T-cell (primary cell): ENCODE results near the gene LRRTM4. TPM values are rescaled to one million over a fixed set of nuclear protein-coding genes. Genes with fewer than 3 reads are reported as not detected.

ENCODE experiments used
- ATAC-seq, 4 experiments: fragments of 200-7000 bp in 3 of 4; fragments of 150-1000 bp in 1 of 4; cut with Tn5 transposase; replicated peaks in 1 of 4; 1 replicate in 3 of 4; 2 replicates in 1 of 4; pipeline ENCODE4 v1.10.0; 2021; ENCODE audit warnings: moderate library complexity in 3 of 4, mild to moderate bottlenecking in 2 of 4, moderate number of reproducible peaks in 1 of 4
- CTCF ChIA-PET, 2 donors: fragments of 300-600 bp; sonication (Branson Sonifier 250); formaldehyde crosslinking; loops; one replicate each; lab custom pipeline; 2022; ENCODE audit warnings: antibody characterized with exemption in 2 of 2; lab: Charles Lee
- POLR2A ChIA-PET, 2 donors: fragments of 300-600 bp; sonication (Branson Sonifier 250); formaldehyde crosslinking; loops; one replicate each; lab custom pipeline; 2022; ENCODE audit warnings: antibody characterized with exemption in 2 of 2; lab: Charles Lee
- DNase-seq, 35 experiments: peaks; one replicate each; pipeline versions ENCODE4 v3.0.0 to v3.0.0-alpha.2; 2013 to 2023
- H3K27ac ChIP-seq: one replicate; pipeline ENCODE4 v1.5.1; 2013; ENCODE audit warnings: low read length
- H3K27me3 ChIP-seq, 2 experiments: replicated peaks in 1 of 2; 1 replicate in 1 of 2; 2 replicates in 1 of 2; pipeline versions ENCODE4 v1.6.1 to v1.7.0; 2013; ENCODE audit warnings: low read length in 1 of 2, mixed read lengths in 1 of 2; ENCODE audit not compliant: control insufficient read depth in 2 of 2, insufficient read depth in 2 of 2; ENCODE audit errors: extremely low read depth in 1 of 2
- H3K36me3 ChIP-seq, 2 donors: 1 replicate in 1 of 2; 2 replicates in 1 of 2; pipeline versions ENCODE4 v1.6.1 to v1.7.0; 2013; ENCODE audit warnings: low read length in 1 of 2; ENCODE audit not compliant: control insufficient read depth in 2 of 2, insufficient read depth in 1 of 2; ENCODE audit errors: extremely low read depth in 1 of 2
- H3K4me1 ChIP-seq, 2 experiments: 1 replicate in 1 of 2; 2 replicates in 1 of 2; pipeline versions ENCODE4 v1.6.1 to v1.7.0; 2013; ENCODE audit warnings: low read length in 2 of 2, mixed read lengths in 1 of 2; ENCODE audit not compliant: insufficient read depth in 2 of 2, control insufficient read depth in 1 of 2; ENCODE audit errors: extremely low read depth in 1 of 2
- H3K4me3 ChIP-seq, 2 donors: 1 replicate in 1 of 2; 2 replicates in 1 of 2; pipeline versions ENCODE4 v1.5.1 to v1.7.0; 2013; ENCODE audit warnings: mild to moderate bottlenecking in 2 of 2, low read length in 1 of 2, moderate library complexity in 1 of 2; ENCODE audit not compliant: control insufficient read depth in 1 of 2; ENCODE audit errors: extremely low read depth in 1 of 2
- H3K9me3 ChIP-seq: 2 replicates; pipeline ENCODE4 v1.7.0; 2013
- H3K27ac Mint-ChIP-seq, 2 donors: one replicate each; pipeline ENCODE4 v1.8.0; 2020 to 2021; ENCODE audit warnings: mild to moderate bottlenecking in 2 of 2, mixed read lengths in 2 of 2
- H3K27me3 Mint-ChIP-seq, 2 donors: one replicate each; pipeline ENCODE4 v1.8.0; 2021 to 2022; ENCODE audit warnings: mixed read lengths in 2 of 2
- H3K36me3 Mint-ChIP-seq: one replicate; pipeline ENCODE4 v1.8.0; 2021; ENCODE audit warnings: mixed read lengths
- H3K4me1 Mint-ChIP-seq, 3 donors: one replicate each; pipeline ENCODE4 v1.8.0; 2020 to 2022; ENCODE audit warnings: mixed read lengths in 3 of 3, mild to moderate bottlenecking in 1 of 3
- H3K4me3 Mint-ChIP-seq, 3 donors: one replicate each; pipeline ENCODE4 v1.8.0; 2020 to 2022; ENCODE audit warnings: mild to moderate bottlenecking in 3 of 3, mixed read lengths in 3 of 3, moderate library complexity in 3 of 3
- H3K9me3 Mint-ChIP-seq, 3 donors: one replicate each; pipeline ENCODE4 v1.8.0; 2020 to 2022; ENCODE audit warnings: mixed read lengths in 3 of 3
- WGBS: methylation state at CpG from one replicate; pipeline ENCODE4 v1.1.5; 2013; ENCODE audit warnings: missing lambda C conversion rate; ENCODE audit not compliant: insufficient coverage; 5-methylcytosine and 5-hydroxymethylcytosine counted together
- total RNA-seq, 35 experiments: library from RNA in 6 of 35; stranded (reverse) in 6 of 35; fragments of 120-200 nt in 1 of 35; gene quantifications; one replicate each; pipeline versions ENCODE4 v1.2.1 to v1.2.4 and lab custom pipeline; 2013 to 2026

Gene LRRTM4
- total RNA-seq, 5 donors from 2014 or later (not counting 1 experiment from before 2014, with no cell fraction given) = not detected

GRCh38 chr2:77487074-77487803 lies 34.9 kb downstream of the LRRTM4 start:
- no peaks in the 10 kb centered on the region for H3K27me3 ChIP-seq
- Mint-ChIP-seq H3K36me3 (no peaks in the 10 kb centered on the region), H3K4me3 (no peak overlapping the region), H3K27ac (no peak overlapping the region), H3K9me3 (peaks cover 0 to 15% (median 5%) of the 10 kb centered on the region in 3 donors), H3K4me1 (no peaks in the 10 kb centered on the region), H3K27me3 (no peaks in the 10 kb centered on the region)
- ATAC-seq (no peak), DNase-seq (no peak)
- ChIA-PET CTCF (no interaction called here), POLR2A (no interaction called here)
- H3K36me3 ChIP-seq = no peaks in the 10 kb centered on the region
- no peaks in the 10 kb centered on the region for H3K4me1 ChIP-seq
- no peak overlapping the region for H3K4me3 ChIP-seq
- no peaks in the 10 kb centered on the region for H3K9me3 ChIP-seq
- no peak overlapping the region for H3K27ac ChIP-seq
- WGBS = 76% methylated on average over 11 of the region's 15 CpGs

GRCh38 chr2:77484026-77484425 lies 38.1 kb downstream of the LRRTM4 start:
- H3K27ac ChIP-seq = no peak overlapping the region
- Mint-ChIP-seq H3K4me1 (no peaks in the 10 kb centered on the region), H3K9me3 (peaks cover 3 to 13% (median 12%) of the 10 kb centered on the region in 3 donors), H3K27ac (no peak overlapping the region), H3K36me3 (no peaks in the 10 kb centered on the region), H3K27me3 (no peaks in the 10 kb centered on the region), H3K4me3 (no peak overlapping the region)
- H3K9me3 ChIP-seq = no peaks in the 10 kb centered on the region
- ChIA-PET POLR2A (interaction anchor here in 1 of 2 donors (0.6 kb wide), 1 partner anchor 1635 kb away, joined by 5 read pairs; no protein-coding TSS in a partner anchor), CTCF (no interaction called here)
- no peak overlapping the region for H3K4me3 ChIP-seq
- H3K4me1 ChIP-seq = no peaks in the 10 kb centered on the region
- H3K27me3 ChIP-seq = no peaks in the 10 kb centered on the region
- no peaks in the 10 kb centered on the region for H3K36me3 ChIP-seq
- no peak for DNase-seq
- no peak for ATAC-seq

GRCh38 chr2:77479895-77480294 lies 42.3 kb downstream of the LRRTM4 start:
- DNase-seq (no peak), ATAC-seq (no peak)
- Mint-ChIP-seq H3K27me3 (no peaks in the 10 kb centered on the region), H3K4me1 (no peaks in the 10 kb centered on the region), H3K36me3 (no peaks in the 10 kb centered on the region), H3K9me3 (peaks cover 8 to 17% (median 12%) of the 10 kb centered on the region in 3 donors), H3K27ac (no peak overlapping the region), H3K4me3 (no peak overlapping the region)
- H3K36me3 ChIP-seq = no peaks in the 10 kb centered on the region
- POLR2A ChIA-PET = no interaction called here
- H3K27me3 ChIP-seq = no peaks in the 10 kb centered on the region
- H3K27ac ChIP-seq = no peak overlapping the region
- WGBS = no CpG with 5 or more reads among the region's 3 CpGs
- H3K4me1 ChIP-seq = no peaks in the 10 kb centered on the region
- no peaks in the 10 kb centered on the region for H3K9me3 ChIP-seq
- H3K4me3 ChIP-seq = no peak overlapping the region
- CTCF ChIA-PET = no interaction called here

GRCh38 chr2:77479395-77479794 lies 42.8 kb downstream of the LRRTM4 start:
- Histone ChIP-seq H3K27ac (no peak overlapping the region), H3K36me3 (no peaks in the 10 kb centered on the region), H3K4me3 (no peak overlapping the region), H3K9me3 (no peaks in the 10 kb centered on the region), H3K4me1 (no peaks in the 10 kb centered on the region), H3K27me3 (no peaks in the 10 kb centered on the region)
- Mint-ChIP-seq H3K4me1 (no peaks in the 10 kb centered on the region), H3K27me3 (no peaks in the 10 kb centered on the region), H3K4me3 (no peak overlapping the region), H3K36me3 (no peaks in the 10 kb centered on the region), H3K27ac (no peak overlapping the region), H3K9me3 (peaks cover 8 to 17% (median 12%) of the 10 kb centered on the region in 3 donors)
- ChIA-PET POLR2A (no interaction called here), CTCF (no interaction called here)
- DNase-seq (no peak), ATAC-seq (no peak)
- WGBS = 53% methylated on average over 4 of the region's 6 CpGs

- DNase-seq = no peak
- ChIA-PET CTCF (no interaction called here), POLR2A (no interaction called here)
- Histone ChIP-seq H3K4me1 (no peaks in the 10 kb centered on the region), H3K9me3 (no peaks in the 10 kb centered on the region), H3K36me3 (no peaks in the 10 kb centered on the region), H3K27ac (no peak overlapping the region), H3K4me3 (no peak overlapping the region), H3K27me3 (no peaks in the 10 kb centered on the region)
- WGBS = no CpG with 5 or more reads among the region's 3 CpGs
- Mint-ChIP-seq H3K36me3 (no peaks in the 10 kb centered on the region), H3K4me1 (no peaks in the 10 kb centered on the region), H3K9me3 (peaks cover 14 to 27% (median 18%) of the 10 kb centered on the region in 3 donors), H3K27ac (no peak overlapping the region), H3K27me3 (no peaks in the 10 kb centered on the region), H3K4me3 (no peak overlapping the region)
- ATAC-seq = no peak
These were observed 52.1 kb downstream of the LRRTM4 start for GRCh38 chr2:77470096-77470495.

GRCh38 chr2:77469106-77469505 lies 53.1 kb downstream of the LRRTM4 start:
- WGBS = no CpG with 5 or more reads among the region's 4 CpGs
- Mint-ChIP-seq H3K4me1 (no peaks in the 10 kb centered on the region), H3K27me3 (no peaks in the 10 kb centered on the region), H3K9me3 (peaks cover 14 to 27% (median 18%) of the 10 kb centered on the region in 3 donors), H3K4me3 (no peak overlapping the region), H3K27ac (no peak overlapping the region), H3K36me3 (no peaks in the 10 kb centered on the region)
- no peaks in the 10 kb centered on the region for H3K36me3 ChIP-seq
- H3K4me1 ChIP-seq = no peaks in the 10 kb centered on the region
- no peaks in the 10 kb centered on the region for H3K9me3 ChIP-seq
- POLR2A ChIA-PET = no interaction called here
- no peak overlapping the region for H3K4me3 ChIP-seq
- CTCF ChIA-PET = no interaction called here
- H3K27me3 ChIP-seq = no peaks in the 10 kb centered on the region
- no peak for DNase-seq
- no peak overlapping the region for H3K27ac ChIP-seq
- ATAC-seq = no peak
